NCI-H2081 (cell line): ENCODE data around the gene MALRD1.

Source experiments
- DNase-seq, 2 experiments: peaks; one replicate each; lab custom pipeline; 2025; lab: John Stamatoyannopoulos, UW

MALRD1 gene

GRCh38 chr10:19048489-19048888, at the start of gene MALRD1:
Gene MALRD1, plus strand, starts transcription at chr10:19048801. Its CDS starts 138 bp downstream, at chr10:19048939.
- DNase-seq = peak in 1 of 2 experiments; percentile 41

GRCh38 chr10:19003341-19003740, 45.3 kb upstream of the MALRD1 start:
- DNase-seq = no peak

- DNase-seq = no peak
These were observed 36.5 kb upstream of the MALRD1 start for GRCh38 chr10:19012111-19012510.

- no peak for DNase-seq
These were observed 34.6 kb upstream of the MALRD1 start for GRCh38 chr10:19014034-19014433.

- DNase-seq = no peak
These were observed 34.1 kb upstream of the MALRD1 start for GRCh38 chr10:19014498-19014897.

GRCh38 chr10:19017116-19017890, 31.3 kb upstream of the MALRD1 start:
- no peak for DNase-seq

- DNase-seq = no peak
These were observed 27.4 kb upstream of the MALRD1 start for GRCh38 chr10:19021162-19021561.

- DNase-seq = no peak
These were observed 24.0 kb upstream of the MALRD1 start for GRCh38 chr10:19024611-19025010.

GRCh38 chr10:19031763-19032162, 16.8 kb upstream of the MALRD1 start:
- no peak for DNase-seq

- DNase-seq = no peak
These were observed 14.9 kb upstream of the MALRD1 start for GRCh38 chr10:19033741-19034140.

GRCh38 chr10:19041171-19041570, 7.4 kb upstream of the MALRD1 start:
- no peak for DNase-seq

GRCh38 chr10:19043431-19043830, 5.2 kb upstream of the MALRD1 start:
- DNase-seq = no peak

- DNase-seq = no peak
These were observed 1.9 kb upstream of the MALRD1 start for GRCh38 chr10:19046679-19047078.

GRCh38 chr10:19048891-19049290, 290 bp downstream of the MALRD1 start:
- peak in 1 of 2 experiments; percentile 23 for DNase-seq

GRCh38 chr10:19049567-19049966, 966 bp downstream of the MALRD1 start:
- DNase-seq = no peak

- DNase-seq = no peak
These were observed 5.8 kb downstream of the MALRD1 start for GRCh38 chr10:19054289-19054835.

- no peak for DNase-seq
These were observed 9.4 kb downstream of the MALRD1 start for GRCh38 chr10:19058046-19058445.

- no peak for DNase-seq
These were observed 15.4 kb downstream of the MALRD1 start for GRCh38 chr10:19063986-19064385.

- no peak for DNase-seq
These were observed 23.3 kb downstream of the MALRD1 start for GRCh38 chr10:19071946-19072345.

- no peak for DNase-seq
These were observed 28.7 kb downstream of the MALRD1 start for GRCh38 chr10:19077276-19077675.

- no peak for DNase-seq
These were observed 48.0 kb downstream of the MALRD1 start for GRCh38 chr10:19096501-19097073.

- DNase-seq = no peak
These were observed 48.5 kb downstream of the MALRD1 start for GRCh38 chr10:19097151-19097550.

- DNase-seq = no peak
These were observed 50.2 kb downstream of the MALRD1 start for GRCh38 chr10:19098803-19099202.
